Measurements from ENCODE around the gene PDK3.

DNA sequence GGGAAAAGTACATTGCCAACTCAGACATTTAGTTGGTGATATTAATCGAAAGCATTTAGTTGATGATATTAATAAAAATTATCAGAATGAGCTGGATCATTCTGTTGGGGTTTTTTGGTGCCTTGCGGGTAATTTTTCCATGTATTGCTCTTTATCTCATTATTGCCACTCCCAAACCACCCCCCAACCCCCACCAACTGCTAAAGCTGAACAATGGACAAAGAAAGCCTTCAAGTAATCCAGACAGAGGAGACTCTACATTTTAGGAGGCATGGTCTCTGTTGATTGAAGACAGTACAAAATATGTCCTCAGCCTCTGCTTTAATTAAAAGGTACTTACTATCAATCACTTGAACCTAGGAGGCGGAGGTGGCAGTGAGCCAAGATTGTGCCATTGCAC lies 22.5 kb downstream of the PDK3 start:
- TF ChIP-seq, protein P1, sequence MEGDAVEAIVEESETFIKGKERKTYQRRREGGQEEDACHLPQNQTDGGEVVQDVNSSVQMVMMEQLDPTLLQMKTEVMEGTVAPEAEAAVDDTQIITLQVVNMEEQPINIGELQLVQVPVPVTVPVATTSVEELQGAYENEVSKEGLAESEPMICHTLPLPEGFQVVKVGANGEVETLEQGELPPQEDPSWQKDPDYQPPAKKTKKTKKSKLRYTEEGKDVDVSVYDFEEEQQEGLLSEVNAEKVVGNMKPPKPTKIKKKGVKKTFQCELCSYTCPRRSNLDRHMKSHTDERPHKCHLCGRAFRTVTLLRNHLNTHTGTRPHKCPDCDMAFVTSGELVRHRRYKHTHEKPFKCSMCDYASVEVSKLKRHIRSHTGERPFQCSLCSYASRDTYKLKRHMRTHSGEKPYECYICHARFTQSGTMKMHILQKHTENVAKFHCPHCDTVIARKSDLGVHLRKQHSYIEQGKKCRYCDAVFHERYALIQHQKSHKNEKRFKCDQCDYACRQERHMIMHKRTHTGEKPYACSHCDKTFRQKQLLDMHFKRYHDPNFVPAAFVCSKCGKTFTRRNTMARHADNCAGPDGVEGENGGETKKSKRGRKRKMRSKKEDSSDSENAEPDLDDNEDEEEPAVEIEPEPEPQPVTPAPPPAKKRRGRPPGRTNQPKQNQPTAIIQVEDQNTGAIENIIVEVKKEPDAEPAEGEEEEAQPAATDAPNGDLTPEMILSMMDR (conservative IDR thresholded peaks at IDR 0.05; ENCODE audit: low read depth, low read length), result no peak
- TF ChIP-seq EZH2 (IDR thresholded peaks at IDR 0.05; ENCODE audit: borderline replicate concordance, low read depth, low read length, poor library complexity, severe bottlenecking), result no peak

Measured in A673 (cell line).